Sigmoid colon (tissue), 3 donors: ENCODE results near the gene STRIP2.

Source experiments
- CTCF ChIP-seq, 4 experiments: fragments of 450-650 bp in 3 of 4; fragments of 200-600 bp in 1 of 4; IDR thresholded peaks; one replicate each; pipeline ENCODE4 v1.5.1; 2016 to 2019; ENCODE audit warnings: antibody characterized with exemption in 4 of 4, mild to moderate bottlenecking in 3 of 4, moderate library complexity in 2 of 4
- POLR2A ChIP-seq, 2 donors: fragments of 450-650 bp; IDR thresholded peaks; one replicate each; pipeline ENCODE4 v1.6.1; 2016; ENCODE audit warnings: antibody characterized with exemption in 2 of 2, mild to moderate bottlenecking in 2 of 2, moderate library complexity in 2 of 2

GRCh38 chr7:129405527-129405926 lies 28.7 kb upstream of the STRIP2 start:
- no peak for TF ChIP-seq CTCF (IDR thresholded peaks at IDR 0.05)
- TF ChIP-seq POLR2A (IDR thresholded peaks at IDR 0.05): no peak
